HL-60 (cell line): ENCODE data around the gene SMOC1.

Source experiments
- DNase-seq, 2 experiments: peaks; one replicate each; pipeline ENCODE4 v3.0.0-alpha.2; 2010 to 2020; ENCODE audit warnings: low read depth in 1 of 2, low spot score in 1 of 2
- H3K27ac ChIP-seq: fragments of 250-450 bp; sonication (Bioruptor Pico); replicated peaks from 2 replicates; pipeline ENCODE4 v1.5.1; 2020; ENCODE audit warnings: mild to moderate bottlenecking, moderate library complexity
- H3K27me3 ChIP-seq: fragments of 250-450 bp; sonication (Bioruptor Pico); 2 replicates; pipeline ENCODE4 v1.5.1; 2021; ENCODE audit warnings: mild to moderate bottlenecking, moderate library complexity; ENCODE audit not compliant: insufficient read depth, poor library complexity, severe bottlenecking
- H3K4me3 ChIP-seq: replicated peaks from 2 replicates; pipeline ENCODE4 v1.5.1; 2011; ENCODE audit warnings: mild to moderate bottlenecking, control low read depth, low read length; ENCODE audit not compliant: insufficient read depth
- GABPA ChIP-seq: IDR thresholded peaks from 2 replicates; pipeline ENCODE4 v1.6.1; 2012; ENCODE audit warnings: low read depth
- POLR2AphosphoS5 ChIP-seq: IDR thresholded peaks from 2 replicates; pipeline ENCODE4 v1.6.1; 2012; ENCODE audit warnings: low read depth
- SPI1 ChIP-seq: IDR thresholded peaks from 2 replicates; pipeline ENCODE4 v1.6.1; 2012; ENCODE audit warnings: low read depth, mild to moderate bottlenecking, borderline replicate concordance
- TF ChIP-seq, protein P1 (sequence below): IDR thresholded peaks from 2 replicates; pipeline ENCODE4 v1.6.1; 2012; ENCODE audit warnings: low read depth; ENCODE audit not compliant: insufficient replicate concordance
- TF ChIP-seq, protein P2 (sequence below): IDR thresholded peaks from one replicate; pipeline ENCODE4 v1.5.1; 2011; ENCODE audit warnings: low read length, control low read depth, inconsistent platforms; ENCODE audit not compliant: insufficient read depth

Gene SMOC1

DNA sequence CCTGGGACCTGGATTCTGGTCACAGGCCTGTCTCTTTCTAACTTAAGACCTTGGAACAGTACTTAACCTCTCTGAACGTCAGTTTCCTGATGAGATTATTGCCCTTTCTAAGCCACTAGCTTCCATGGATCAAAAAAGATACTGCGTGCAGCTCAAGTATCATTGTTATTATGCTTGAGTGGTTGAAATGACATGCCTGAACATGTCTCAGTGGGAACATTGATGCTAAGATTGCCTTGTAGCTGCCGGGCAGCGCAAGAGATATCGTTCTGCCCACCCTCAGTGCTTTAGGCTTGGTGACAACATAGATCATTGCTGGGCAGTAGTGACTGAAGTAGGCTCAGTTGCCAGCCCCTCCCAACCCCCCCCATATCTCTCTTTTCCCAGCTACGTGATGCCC lies 131.9 kb downstream of the SMOC1 start:
- Histone ChIP-seq H3K27ac (no peak overlapping the region), H3K27me3 (no peaks in the 10 kb centered on the region), H3K4me3 (no peak overlapping the region)
- TF ChIP-seq SPI1 (no peak), POLR2AphosphoS5 (no peak), GABPA (no peak)
- TF ChIP-seq, protein P1, sequence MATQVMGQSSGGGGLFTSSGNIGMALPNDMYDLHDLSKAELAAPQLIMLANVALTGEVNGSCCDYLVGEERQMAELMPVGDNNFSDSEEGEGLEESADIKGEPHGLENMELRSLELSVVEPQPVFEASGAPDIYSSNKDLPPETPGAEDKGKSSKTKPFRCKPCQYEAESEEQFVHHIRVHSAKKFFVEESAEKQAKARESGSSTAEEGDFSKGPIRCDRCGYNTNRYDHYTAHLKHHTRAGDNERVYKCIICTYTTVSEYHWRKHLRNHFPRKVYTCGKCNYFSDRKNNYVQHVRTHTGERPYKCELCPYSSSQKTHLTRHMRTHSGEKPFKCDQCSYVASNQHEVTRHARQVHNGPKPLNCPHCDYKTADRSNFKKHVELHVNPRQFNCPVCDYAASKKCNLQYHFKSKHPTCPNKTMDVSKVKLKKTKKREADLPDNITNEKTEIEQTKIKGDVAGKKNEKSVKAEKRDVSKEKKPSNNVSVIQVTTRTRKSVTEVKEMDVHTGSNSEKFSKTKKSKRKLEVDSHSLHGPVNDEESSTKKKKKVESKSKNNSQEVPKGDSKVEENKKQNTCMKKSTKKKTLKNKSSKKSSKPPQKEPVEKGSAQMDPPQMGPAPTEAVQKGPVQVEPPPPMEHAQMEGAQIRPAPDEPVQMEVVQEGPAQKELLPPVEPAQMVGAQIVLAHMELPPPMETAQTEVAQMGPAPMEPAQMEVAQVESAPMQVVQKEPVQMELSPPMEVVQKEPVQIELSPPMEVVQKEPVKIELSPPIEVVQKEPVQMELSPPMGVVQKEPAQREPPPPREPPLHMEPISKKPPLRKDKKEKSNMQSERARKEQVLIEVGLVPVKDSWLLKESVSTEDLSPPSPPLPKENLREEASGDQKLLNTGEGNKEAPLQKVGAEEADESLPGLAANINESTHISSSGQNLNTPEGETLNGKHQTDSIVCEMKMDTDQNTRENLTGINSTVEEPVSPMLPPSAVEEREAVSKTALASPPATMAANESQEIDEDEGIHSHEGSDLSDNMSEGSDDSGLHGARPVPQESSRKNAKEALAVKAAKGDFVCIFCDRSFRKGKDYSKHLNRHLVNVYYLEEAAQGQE, result no peak
- TF ChIP-seq, protein P2, sequence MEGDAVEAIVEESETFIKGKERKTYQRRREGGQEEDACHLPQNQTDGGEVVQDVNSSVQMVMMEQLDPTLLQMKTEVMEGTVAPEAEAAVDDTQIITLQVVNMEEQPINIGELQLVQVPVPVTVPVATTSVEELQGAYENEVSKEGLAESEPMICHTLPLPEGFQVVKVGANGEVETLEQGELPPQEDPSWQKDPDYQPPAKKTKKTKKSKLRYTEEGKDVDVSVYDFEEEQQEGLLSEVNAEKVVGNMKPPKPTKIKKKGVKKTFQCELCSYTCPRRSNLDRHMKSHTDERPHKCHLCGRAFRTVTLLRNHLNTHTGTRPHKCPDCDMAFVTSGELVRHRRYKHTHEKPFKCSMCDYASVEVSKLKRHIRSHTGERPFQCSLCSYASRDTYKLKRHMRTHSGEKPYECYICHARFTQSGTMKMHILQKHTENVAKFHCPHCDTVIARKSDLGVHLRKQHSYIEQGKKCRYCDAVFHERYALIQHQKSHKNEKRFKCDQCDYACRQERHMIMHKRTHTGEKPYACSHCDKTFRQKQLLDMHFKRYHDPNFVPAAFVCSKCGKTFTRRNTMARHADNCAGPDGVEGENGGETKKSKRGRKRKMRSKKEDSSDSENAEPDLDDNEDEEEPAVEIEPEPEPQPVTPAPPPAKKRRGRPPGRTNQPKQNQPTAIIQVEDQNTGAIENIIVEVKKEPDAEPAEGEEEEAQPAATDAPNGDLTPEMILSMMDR, result no peak
- DNase-seq, result no peak

DNA sequence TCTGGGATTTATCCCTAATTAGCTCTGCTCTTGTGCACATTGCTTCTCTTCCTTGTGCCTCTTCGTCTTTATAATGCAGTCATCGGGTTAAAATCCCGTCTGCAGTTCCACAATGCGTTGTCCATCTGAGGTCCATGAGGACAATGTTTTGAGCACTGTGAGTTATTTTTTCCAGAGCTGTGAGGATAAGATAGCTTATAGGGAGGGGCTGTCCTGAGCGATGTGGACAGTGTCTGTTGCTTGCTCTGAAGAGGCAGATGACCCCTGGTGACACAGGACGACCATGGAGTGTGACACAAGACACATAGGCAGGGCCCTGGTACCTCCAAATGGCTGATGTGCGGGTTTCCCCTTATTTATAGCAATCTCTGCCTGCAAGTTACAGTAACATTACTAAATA lies 132.5 kb downstream of the SMOC1 start:
- TF ChIP-seq, protein P2, result no peak
- TF ChIP-seq SPI1, result no peak
- TF ChIP-seq POLR2AphosphoS5, result no peak
- TF ChIP-seq GABPA, result no peak
- TF ChIP-seq, protein P1, result no peak
- no peak for DNase-seq
- Histone ChIP-seq H3K27ac (no peak overlapping the region), H3K27me3 (no peaks in the 10 kb centered on the region), H3K4me3 (no peak overlapping the region)

DNA sequence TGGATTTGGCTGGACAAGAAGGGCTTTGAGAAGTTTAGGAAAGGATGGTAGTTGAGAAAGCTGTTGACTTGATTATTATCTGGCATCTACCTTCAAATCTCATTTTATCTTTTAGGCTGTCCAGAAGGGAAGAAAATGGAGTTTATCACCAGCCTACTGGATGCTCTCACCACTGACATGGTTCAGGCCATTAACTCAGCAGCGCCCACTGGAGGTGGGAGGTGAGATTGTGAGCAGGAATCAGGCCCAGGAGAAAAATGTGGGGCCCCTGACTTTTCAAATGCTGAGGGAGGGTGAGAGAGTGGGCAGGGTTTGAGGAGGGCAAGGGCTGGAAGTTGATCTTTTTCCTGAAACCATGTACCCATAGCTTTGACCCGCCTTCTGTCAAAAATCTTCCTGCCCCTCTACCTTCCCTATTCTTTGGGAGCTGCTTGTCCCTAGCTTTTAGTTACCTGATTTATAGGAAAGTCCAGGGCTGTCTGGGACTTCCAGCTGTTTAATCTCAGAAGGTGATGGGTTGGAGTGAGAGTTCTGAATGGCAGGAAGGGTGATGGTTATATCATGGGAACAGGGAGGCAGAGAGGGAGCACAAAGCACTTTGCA lies 134.2 kb downstream of the SMOC1 start:
- TF ChIP-seq, protein P2, result peak; percentile 36
- no peak for TF ChIP-seq GABPA
- TF ChIP-seq, protein P1, result no peak
- no peaks in the 10 kb centered on the region for H3K27me3 ChIP-seq
- peak in 1 of 2 experiments; percentile 2 for DNase-seq
- H3K4me3 ChIP-seq, result no peak overlapping the region
- no peak overlapping the region for H3K27ac ChIP-seq
